ENCODE results near the gene LHCGR.

Gene LHCGR

GRCh38 chr2:48677450-48677849, 78.1 kb downstream of the LHCGR start:
- H3K4me3 ChIP-seq (ENCODE audit: low read depth, low read length) = no peak overlapping the region
- no peak for TF ChIP-seq CTCF (IDR thresholded peaks at IDR 0.05; ENCODE audit: control insufficient read depth, extremely low read depth, insufficient read depth)
- no peak for DNase-seq (ENCODE audit: low read depth)

GRCh38 chr2:48674933-48675332, 80.6 kb downstream of the LHCGR start:
- no peak for DNase-seq (ENCODE audit: low read depth)
- H3K4me3 ChIP-seq (ENCODE audit: low read depth, low read length) = no peak overlapping the region
- TF ChIP-seq CTCF (IDR thresholded peaks at IDR 0.05; ENCODE audit: control insufficient read depth, extremely low read depth, insufficient read depth) = no peak

- no peak overlapping the region for H3K4me3 ChIP-seq (ENCODE audit: low read depth, low read length)
- no peak for DNase-seq (ENCODE audit: low read depth)
- TF ChIP-seq CTCF (IDR thresholded peaks at IDR 0.05; ENCODE audit: control insufficient read depth, extremely low read depth, insufficient read depth) = no peak
Measured at GRCh38 chr2:48673581-48673980, 81.9 kb downstream of the LHCGR start.

GRCh38 chr2:48668992-48669391, 86.5 kb downstream of the LHCGR start:
- H3K4me3 ChIP-seq (ENCODE audit: low read depth, low read length) = no peak overlapping the region
- TF ChIP-seq CTCF (IDR thresholded peaks at IDR 0.05; ENCODE audit: control insufficient read depth, extremely low read depth, insufficient read depth) = no peak
- no peak for DNase-seq (ENCODE audit: low read depth)

GRCh38 chr2:48651158-48651790, 104.2 kb downstream of the LHCGR start:
- no peak overlapping the region for H3K4me3 ChIP-seq (ENCODE audit: low read depth, low read length)
- TF ChIP-seq CTCF (IDR thresholded peaks at IDR 0.05; ENCODE audit: control insufficient read depth, extremely low read depth, insufficient read depth) = no peak
- peak; percentile 15 for DNase-seq (ENCODE audit: low read depth)

- H3K4me3 ChIP-seq (ENCODE audit: low read depth, low read length) = no peak overlapping the region
- TF ChIP-seq CTCF (IDR thresholded peaks at IDR 0.05; ENCODE audit: control insufficient read depth, extremely low read depth, insufficient read depth) = no peak
- DNase-seq (ENCODE audit: low read depth) = no peak
Measured at GRCh38 chr2:48638261-48638660, 117.3 kb downstream of the LHCGR start.
